Urothelium cell line (cell line): ENCODE measurements around the gene CAMTA1.

Source experiments
- DNase-seq: peaks from one replicate; pipeline ENCODE4 v3.0.0; 2011; ENCODE audit warnings: low spot score, mixed read lengths
- FAIRE-seq: peaks from 2 replicates; lab custom pipeline; 2011; peaks lifted over from hg19 to GRCh38; lab: Jason Lieb, UNC

The CAMTA1 gene

GRCh38 chr1:7565099-7565750 lies 780.0 kb downstream of the CAMTA1 start:
- no peak for DNase-seq
- FAIRE-seq: no peak

GRCh38 chr1:7566417-7567375 lies 781.4 kb downstream of the CAMTA1 start:
- no peak for FAIRE-seq
- no peak for DNase-seq

GRCh38 chr1:7567376-7567775 lies 782.1 kb downstream of the CAMTA1 start:
- FAIRE-seq (no peak), DNase-seq (no peak)

- FAIRE-seq (peak; percentile 99), DNase-seq (no peak)
Observed at GRCh38 chr1:7568053-7568452, 782.8 kb downstream of the CAMTA1 start.

DNA sequence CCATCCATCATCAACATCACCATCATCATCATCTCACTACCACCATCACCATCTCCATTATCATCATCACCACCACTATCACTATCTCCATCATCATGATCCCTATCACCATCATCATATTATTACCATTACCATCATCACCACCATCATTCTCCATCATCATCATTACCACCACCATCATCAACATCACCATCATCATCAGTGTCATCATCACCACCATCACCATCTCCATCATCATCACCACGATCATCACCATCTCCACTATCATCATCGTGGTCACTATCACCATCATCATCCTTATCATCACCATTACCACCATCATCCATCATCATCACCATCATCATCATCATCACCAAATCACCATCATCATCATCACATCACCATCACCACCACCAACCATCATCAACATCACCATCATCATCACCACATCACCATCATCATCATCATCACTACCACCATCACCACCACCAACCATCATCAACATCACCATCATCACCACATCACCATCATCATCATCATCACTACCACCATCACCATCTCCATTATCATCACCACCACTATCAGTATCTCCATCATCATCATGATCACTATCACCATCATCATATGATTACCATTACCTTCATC lies 783.8 kb downstream of the CAMTA1 start:
- no peak for DNase-seq
- no peak for FAIRE-seq

- DNase-seq (no peak), FAIRE-seq (no peak)
Observed at GRCh38 chr1:7570311-7570710, 785.1 kb downstream of the CAMTA1 start.

DNA sequence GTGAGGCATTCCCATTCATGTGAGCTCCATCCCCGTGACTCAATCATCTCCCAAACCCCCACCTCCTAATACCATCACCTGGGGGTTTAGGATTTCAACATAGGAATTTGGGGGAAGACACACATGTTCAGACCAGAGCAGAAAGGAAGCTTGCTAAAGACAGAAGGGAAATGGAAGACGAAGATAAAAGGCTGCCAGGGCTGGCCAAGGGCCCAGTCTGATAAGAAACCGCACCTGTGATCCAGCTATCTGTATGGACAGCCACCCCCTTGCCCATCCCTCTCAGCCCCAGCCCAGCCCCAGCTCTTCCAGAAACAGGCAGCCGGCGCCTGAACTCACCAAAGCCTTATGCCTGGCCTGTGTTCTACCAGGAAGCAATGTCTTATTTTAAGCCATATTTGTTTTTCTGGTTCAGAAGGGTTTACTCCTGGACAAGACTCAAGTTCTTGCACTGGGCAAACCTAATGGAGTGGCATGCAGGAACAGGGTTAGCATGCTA lies 787.4 kb downstream of the CAMTA1 start:
- no peak for DNase-seq
- no peak for FAIRE-seq

- DNase-seq (no peak), FAIRE-seq (no peak)
Observed at GRCh38 chr1:7573481-7573880, 788.2 kb downstream of the CAMTA1 start.

DNA sequence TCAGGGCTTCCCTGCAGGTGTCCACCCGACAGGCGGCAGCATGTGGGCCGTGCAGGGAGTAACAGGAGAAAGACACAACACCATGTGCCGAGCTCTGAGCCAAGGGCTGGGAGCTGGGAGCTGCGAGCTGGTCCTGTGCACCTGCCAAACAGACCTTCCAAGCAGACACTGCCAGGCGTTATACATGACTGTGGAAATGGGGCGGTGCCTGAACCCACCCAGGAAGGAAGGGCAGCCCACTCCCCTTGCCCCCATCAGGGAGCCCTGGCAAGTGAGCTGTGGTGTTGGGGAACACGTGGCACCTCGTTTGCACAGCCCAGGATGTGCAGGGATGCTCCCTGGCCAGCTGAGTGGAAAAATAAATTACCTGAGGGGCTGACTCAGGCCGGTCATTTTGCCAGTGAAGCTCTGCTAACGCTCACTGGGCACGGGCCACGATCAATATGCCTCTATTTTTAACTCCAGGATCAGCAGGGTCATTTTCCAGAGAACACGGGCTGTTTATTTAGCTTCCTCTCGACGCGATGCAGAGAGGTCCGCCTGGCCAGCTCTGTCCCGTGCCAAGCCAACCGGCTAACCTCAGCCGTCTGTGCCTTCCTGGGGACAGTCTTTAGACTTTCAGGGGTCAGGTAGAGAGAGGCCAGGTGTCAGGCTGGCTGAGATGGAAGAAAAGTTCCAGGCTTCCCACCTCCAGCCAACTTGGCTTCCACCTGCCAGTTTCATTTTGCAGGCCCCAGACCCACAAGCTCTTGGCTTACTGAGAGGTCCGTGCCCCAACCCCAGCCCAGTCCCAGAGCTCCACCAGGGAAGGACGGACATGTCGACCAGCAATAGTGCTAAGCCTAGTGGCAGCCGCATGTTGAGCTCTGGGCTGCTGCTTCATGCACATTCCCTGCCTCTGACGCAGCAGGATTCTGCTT lies 789.1 kb downstream of the CAMTA1 start:
- FAIRE-seq: no peak
- DNase-seq: no peak

DNA sequence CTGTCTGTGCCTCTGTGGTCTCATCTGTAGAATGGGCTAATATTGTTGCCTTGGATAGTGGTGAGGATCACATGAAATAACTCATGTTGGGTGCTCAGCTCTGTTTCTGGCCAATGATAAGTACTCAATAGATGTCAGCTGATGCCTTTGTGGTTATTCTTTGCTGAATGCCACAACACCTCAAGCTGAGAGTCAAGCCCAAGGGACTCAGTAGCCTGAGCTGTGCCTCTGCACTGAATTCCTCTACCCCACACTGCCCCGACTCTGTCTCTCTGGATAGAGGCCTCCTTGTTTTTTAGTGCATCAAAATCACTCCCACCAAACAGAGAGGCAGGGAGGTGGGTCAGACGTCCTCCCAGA lies 789.8 kb downstream of the CAMTA1 start:
- no peak for FAIRE-seq
- no peak for DNase-seq

GRCh38 chr1:7576946-7577657 lies 791.8 kb downstream of the CAMTA1 start:
- FAIRE-seq (no peak), DNase-seq (no peak)

GRCh38 chr1:7578206-7578605 lies 793.0 kb downstream of the CAMTA1 start:
- no peak for FAIRE-seq
- no peak for DNase-seq

- DNase-seq (no peak), FAIRE-seq (no peak)
Observed at GRCh38 chr1:7579016-7579415, 793.8 kb downstream of the CAMTA1 start.

DNA sequence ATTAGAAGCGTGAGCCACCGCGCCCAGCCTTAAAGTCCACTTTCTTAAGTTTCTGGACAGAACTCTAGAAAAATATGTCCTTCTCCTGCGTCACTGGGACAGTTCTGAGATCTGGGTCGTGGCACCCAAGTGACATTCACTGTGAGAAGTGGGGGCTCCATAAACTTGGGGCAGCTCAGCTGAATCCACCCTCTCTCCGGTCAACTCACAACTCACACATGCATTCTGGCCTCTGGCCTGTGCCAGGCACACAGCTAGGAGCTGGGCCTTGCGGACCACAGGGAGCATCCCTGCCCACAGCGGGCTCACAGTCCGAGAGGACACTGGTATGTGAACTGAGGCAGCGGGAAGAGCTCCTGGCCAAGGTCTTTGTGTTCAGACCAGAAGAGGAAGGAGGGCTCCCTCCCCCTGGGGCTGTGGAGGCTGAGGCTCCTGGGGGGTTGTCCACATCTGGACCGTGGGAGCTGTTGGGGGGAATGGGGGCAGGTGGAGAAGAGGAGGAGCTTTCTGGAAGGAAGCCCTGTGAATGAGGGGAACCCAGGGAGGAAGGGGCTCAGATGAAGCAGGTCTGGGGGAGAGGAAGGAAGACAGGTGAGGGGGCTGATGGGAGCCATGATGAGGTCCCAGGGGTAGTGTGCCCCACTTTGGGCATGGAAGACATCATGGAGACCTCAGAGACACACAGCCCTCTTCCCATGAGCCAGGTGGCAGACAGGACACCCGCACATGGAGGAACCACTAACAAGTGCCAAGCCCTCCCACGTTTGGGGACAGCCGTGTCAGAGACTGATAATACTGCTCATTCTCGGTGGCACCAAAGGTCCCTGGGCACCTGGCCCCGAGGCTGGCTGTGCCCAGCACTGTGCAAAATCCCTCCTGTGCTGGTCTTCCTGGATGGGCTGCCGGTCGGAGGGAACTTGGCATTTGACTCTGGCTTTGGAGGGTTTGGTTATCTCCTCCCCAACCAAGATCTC lies 794.9 kb downstream of the CAMTA1 start:
- DNase-seq (no peak), FAIRE-seq (no peak)

GRCh38 chr1:7580923-7581753 lies 795.9 kb downstream of the CAMTA1 start:
- FAIRE-seq: no peak

DNA sequence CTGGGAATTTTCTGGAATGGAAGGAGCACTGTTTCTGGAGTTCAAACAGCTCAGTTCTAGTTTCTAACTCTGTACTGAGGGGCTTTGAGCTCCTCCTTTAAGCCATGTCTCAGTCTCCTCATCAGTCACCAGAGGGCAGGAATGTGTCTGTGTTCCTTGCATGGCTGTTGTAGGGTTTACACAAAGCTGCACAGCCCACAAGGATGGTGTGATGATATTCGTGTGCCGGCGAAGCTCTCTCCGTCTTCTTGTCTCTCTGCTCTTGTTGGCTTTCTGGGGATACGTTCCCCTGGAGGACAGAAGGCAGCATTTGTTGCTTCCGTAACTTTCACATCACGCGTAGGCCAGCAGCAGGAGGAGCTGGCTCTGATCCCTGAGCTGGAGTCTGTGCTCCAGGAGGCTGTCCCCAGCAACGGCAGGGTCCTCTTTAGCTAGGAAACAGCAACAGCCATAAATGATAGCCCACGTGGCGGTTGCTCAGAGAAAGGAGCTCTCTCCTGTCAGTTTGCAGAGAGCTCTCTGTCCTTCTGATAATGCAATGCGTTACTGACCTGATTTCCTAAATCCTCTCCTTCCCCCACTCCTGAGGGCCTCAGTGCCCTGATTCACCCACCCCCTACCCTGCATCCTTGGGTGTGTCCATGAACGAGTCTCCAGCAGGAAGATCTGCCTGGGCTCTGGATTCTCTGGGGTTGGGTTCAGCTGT lies 796.7 kb downstream of the CAMTA1 start:
- FAIRE-seq (no peak), DNase-seq (no peak)

More at GRCh38 chr1:7580923-7581753, 795.9 kb downstream of the CAMTA1 start:
- no peak for DNase-seq

GRCh38 chr1:7582460-7582972 lies 797.3 kb downstream of the CAMTA1 start:
- DNase-seq: no peak
- no peak for FAIRE-seq
